MM.1S (cell line): ENCODE data around the gene BMPR1A.

Experiments used
- DNase-seq: peaks from one replicate; pipeline ENCODE4 v3.0.0-alpha.2; 2015
- H2AFZ ChIP-seq: fragments of 300-600 bp; sonication (generic); 2 replicates; pipeline ENCODE4 v1.6.0; 2016; ENCODE audit warnings: antibody characterized with exemption, low read length
- H3F3A ChIP-seq: fragments of 300-600 bp; sonication (generic); 2 replicates; pipeline ENCODE4 v1.6.1; 2016; ENCODE audit warnings: mild to moderate bottlenecking, antibody characterized with exemption, low read length, moderate library complexity, mixed read lengths; ENCODE audit not compliant: insufficient read depth
- H3K27ac ChIP-seq: fragments of 300-600 bp; sonication (generic); 2 replicates; pipeline ENCODE4 v1.5.1; 2016; ENCODE audit warnings: mild to moderate bottlenecking, low read length
- H3K27me3 ChIP-seq: fragments of 300-600 bp; sonication (generic); replicated peaks from 2 replicates; pipeline ENCODE4 v1.6.0; 2016; ENCODE audit warnings: low read length; ENCODE audit not compliant: insufficient read depth
- H3K36me3 ChIP-seq: fragments of 300-600 bp; sonication (generic); replicated peaks from 2 replicates; pipeline ENCODE4 v1.6.1; 2016; ENCODE audit warnings: mild to moderate bottlenecking, low read length, mixed read lengths; ENCODE audit not compliant: insufficient read depth
- H3K4me1 ChIP-seq: fragments of 300-600 bp; sonication (generic); 2 replicates; pipeline ENCODE4 v1.6.1; 2016; ENCODE audit warnings: low read length, mixed read lengths
- H3K4me2 ChIP-seq: fragments of 300-600 bp; sonication (generic); 2 replicates; pipeline ENCODE4 v1.6.0; 2016; ENCODE audit warnings: low read depth, low read length
- H3K4me3 ChIP-seq: fragments of 300-600 bp; sonication (generic); 2 replicates; pipeline ENCODE4 v1.5.1; 2016; ENCODE audit warnings: low read length, mixed read lengths
- H3K79me2 ChIP-seq: fragments of 300-600 bp; sonication (generic); 2 replicates; pipeline ENCODE4 v1.6.1; 2016; ENCODE audit warnings: mixed run types, low read length, mixed read lengths
- H3K9ac ChIP-seq: fragments of 300-600 bp; sonication (generic); 2 replicates; pipeline ENCODE4 v1.6.1; 2016; ENCODE audit warnings: low read length, mixed read lengths
- H3K9me2 ChIP-seq: fragments of 300-600 bp; sonication (generic); replicated peaks from 2 replicates; pipeline ENCODE4 v1.6.1; 2016; ENCODE audit warnings: mild to moderate bottlenecking, low read length, mixed read lengths; ENCODE audit not compliant: insufficient read depth
- H3K9me3 ChIP-seq: fragments of 300-600 bp; sonication (generic); replicated peaks from 2 replicates; pipeline ENCODE4 v1.6.1; 2016; ENCODE audit warnings: mild to moderate bottlenecking, low read length, mixed read lengths; ENCODE audit not compliant: insufficient read depth
- H4K20me1 ChIP-seq: fragments of 300-600 bp; sonication (generic); 2 replicates; pipeline ENCODE4 v1.6.1; 2016; ENCODE audit warnings: mild to moderate bottlenecking, low read length, moderate library complexity, mixed read lengths; ENCODE audit not compliant: insufficient read depth
- EZH2 ChIP-seq: fragments of 300-600 bp; sonication (generic); optimal IDR thresholded peaks from 2 replicates; pipeline ENCODE3; 2017; ENCODE audit warnings: low read depth, mild to moderate bottlenecking, antibody characterized with exemption, low read length, mixed read lengths
- EZH2phosphoT487 ChIP-seq: fragments of 300-600 bp; sonication (generic); IDR thresholded peaks from 2 replicates; pipeline ENCODE4 v1.6.1; 2018; ENCODE audit warnings: antibody characterized with exemption, low read length
- TF ChIP-seq, protein P1 (sequence below): fragments of 300-600 bp; sonication (generic); IDR thresholded peaks from 2 replicates; pipeline ENCODE4 v1.5.1; 2016; ENCODE audit warnings: antibody characterized with exemption, low read length, mixed read lengths

The BMPR1A gene

DNA sequence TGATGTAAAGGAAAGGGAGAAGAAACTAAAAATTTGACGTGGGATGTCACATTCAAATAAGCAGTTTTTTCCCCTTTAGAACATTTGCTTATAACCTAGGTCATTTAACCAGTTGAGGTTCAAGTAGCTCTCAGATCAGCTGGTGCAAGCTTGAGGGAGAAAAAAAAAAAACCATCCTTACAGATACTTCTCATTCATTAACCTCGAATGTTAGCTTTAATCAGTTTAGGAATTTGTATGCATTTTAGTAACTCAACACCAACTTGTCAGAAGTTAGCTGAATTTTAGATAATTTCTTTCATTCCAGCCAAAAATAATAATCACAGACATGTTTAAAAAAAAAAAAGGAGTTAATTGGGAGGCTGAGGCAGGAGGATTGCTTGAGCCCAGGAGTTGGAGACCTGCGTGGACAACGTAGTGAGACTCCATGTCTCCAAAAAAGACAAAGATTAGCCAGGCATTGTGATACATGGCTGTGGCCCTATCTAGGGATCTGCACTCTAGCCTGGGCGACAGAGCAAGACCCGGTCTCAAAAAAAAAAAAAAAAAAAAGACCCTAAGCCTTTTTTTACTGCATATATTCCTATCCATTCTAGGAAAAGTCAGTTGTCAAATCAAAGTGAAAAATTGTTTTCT, 46.2 kb downstream of the BMPR1A start:
- Histone ChIP-seq H3F3A (no peaks in the 10 kb centered on the region), H4K20me1 (no peaks in the 10 kb centered on the region), H3K4me1 (peaks cover 10% of the 10 kb centered on the region), H3K27me3 (0 out of 2 replicates have a peak, but pooled peaks cover 5% of the 10 kb centered on the region), H3K79me2 (no peaks in the 10 kb centered on the region), H2AFZ (no peak overlapping the region), H3K9me2 (no peaks in the 10 kb centered on the region), H3K9ac (no peak overlapping the region), H3K9me3 (no peaks in the 10 kb centered on the region), H3K4me3 (no peak overlapping the region), H3K4me2 (no peak overlapping the region), H3K27ac (no peak overlapping the region), H3K36me3 (no peaks in the 10 kb centered on the region)
- TF ChIP-seq, protein P1, sequence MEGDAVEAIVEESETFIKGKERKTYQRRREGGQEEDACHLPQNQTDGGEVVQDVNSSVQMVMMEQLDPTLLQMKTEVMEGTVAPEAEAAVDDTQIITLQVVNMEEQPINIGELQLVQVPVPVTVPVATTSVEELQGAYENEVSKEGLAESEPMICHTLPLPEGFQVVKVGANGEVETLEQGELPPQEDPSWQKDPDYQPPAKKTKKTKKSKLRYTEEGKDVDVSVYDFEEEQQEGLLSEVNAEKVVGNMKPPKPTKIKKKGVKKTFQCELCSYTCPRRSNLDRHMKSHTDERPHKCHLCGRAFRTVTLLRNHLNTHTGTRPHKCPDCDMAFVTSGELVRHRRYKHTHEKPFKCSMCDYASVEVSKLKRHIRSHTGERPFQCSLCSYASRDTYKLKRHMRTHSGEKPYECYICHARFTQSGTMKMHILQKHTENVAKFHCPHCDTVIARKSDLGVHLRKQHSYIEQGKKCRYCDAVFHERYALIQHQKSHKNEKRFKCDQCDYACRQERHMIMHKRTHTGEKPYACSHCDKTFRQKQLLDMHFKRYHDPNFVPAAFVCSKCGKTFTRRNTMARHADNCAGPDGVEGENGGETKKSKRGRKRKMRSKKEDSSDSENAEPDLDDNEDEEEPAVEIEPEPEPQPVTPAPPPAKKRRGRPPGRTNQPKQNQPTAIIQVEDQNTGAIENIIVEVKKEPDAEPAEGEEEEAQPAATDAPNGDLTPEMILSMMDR: no peak
- no peak for TF ChIP-seq EZH2
- TF ChIP-seq EZH2phosphoT487: no peak
- no peak for DNase-seq

DNA sequence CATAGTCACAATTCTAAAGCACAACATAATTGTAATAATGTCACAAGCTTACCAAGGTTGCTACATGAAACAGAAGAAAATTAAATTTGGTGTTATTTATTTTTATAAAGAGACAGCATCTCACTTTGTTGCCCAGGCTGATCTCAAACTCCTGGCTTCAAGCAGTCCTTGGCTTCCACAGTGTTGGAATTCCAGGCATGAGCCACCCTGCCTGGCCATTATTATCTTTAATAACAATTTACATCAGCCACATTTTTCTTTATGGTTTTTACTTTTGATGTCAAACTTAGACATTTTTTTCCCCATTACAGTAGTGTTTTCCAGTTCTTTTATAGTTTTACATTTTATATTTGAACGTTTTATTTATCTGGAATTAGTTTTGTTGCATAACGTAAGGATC, 46.7 kb downstream of the BMPR1A start:
- H3K4me1 ChIP-seq: peaks cover 10% of the 10 kb centered on the region
- TF ChIP-seq EZH2phosphoT487 (no peak), EZH2 (no peak)
- TF ChIP-seq, protein P1: no peak
- H3K27me3 ChIP-seq: 0 out of 2 replicates have a peak, but pooled peaks cover 5% of the 10 kb centered on the region
- H3K4me2 ChIP-seq: no peak overlapping the region
- no peak overlapping the region for H3K4me3 ChIP-seq
- no peaks in the 10 kb centered on the region for H3K36me3 ChIP-seq
- no peak overlapping the region for H3K9ac ChIP-seq
- no peak for DNase-seq
- H2AFZ ChIP-seq: no peak overlapping the region
- no peaks in the 10 kb centered on the region for H3F3A ChIP-seq
- H3K79me2 ChIP-seq: no peaks in the 10 kb centered on the region
- H4K20me1 ChIP-seq: no peaks in the 10 kb centered on the region
- no peaks in the 10 kb centered on the region for H3K9me3 ChIP-seq
- H3K9me2 ChIP-seq: no peaks in the 10 kb centered on the region
- H3K27ac ChIP-seq: no peak overlapping the region

DNA sequence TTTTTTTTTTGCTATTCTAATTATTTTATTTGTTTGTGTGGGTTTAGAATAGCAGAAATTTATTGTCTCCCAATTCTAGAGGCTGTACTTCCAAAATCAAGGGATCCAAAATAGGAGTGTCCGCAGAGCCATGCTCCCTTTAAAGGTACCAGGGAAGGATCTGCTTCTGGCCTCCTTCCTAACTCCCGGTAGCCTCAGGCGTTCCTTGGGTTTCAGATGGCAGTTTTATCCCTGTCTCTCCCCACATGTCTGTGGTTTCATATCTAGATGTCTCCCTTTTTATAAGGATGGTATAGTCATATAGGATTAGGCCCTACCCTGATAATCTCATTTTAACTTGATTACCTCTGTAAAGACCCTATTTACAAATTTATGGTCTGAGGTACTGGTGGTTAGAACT, 48.4 kb downstream of the BMPR1A start:
- H4K20me1 ChIP-seq: no peaks in the 10 kb centered on the region
- H3K79me2 ChIP-seq: no peaks in the 10 kb centered on the region
- H3K36me3 ChIP-seq: no peaks in the 10 kb centered on the region
- no peak overlapping the region for H3K4me3 ChIP-seq
- 0 out of 2 replicates have a peak, but pooled peaks cover under 1% of the 10 kb centered on the region for H3K27me3 ChIP-seq
- no peaks in the 10 kb centered on the region for H3K9me2 ChIP-seq
- TF ChIP-seq EZH2 (no peak), EZH2phosphoT487 (no peak)
- H3K27ac ChIP-seq: no peak overlapping the region
- H3F3A ChIP-seq: no peaks in the 10 kb centered on the region
- H3K9me3 ChIP-seq: no peaks in the 10 kb centered on the region
- no peak overlapping the region for H3K4me2 ChIP-seq
- DNase-seq: no peak
- no peak overlapping the region for H3K9ac ChIP-seq
- no peaks in the 10 kb centered on the region for H3K4me1 ChIP-seq
- no peak overlapping the region for H2AFZ ChIP-seq

DNA sequence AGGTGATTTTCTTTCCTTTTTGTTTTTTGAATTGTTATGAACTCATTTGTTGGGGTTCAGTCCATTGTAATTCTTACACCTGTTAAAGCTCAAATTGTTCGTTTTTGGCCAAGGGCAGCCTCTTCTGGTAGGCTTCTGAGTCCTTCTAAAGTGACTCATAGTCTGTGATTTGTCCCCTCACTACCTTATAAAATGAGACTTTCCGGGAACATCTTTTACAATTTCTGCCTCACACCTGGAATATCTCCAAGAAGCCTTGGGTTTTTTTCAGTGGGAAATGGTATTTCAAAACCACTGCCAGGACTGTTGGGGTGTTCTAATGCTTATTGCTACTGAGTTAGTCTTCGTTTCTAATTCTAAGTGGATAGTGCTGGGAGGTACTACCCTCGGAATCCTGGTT, 56.7 kb downstream of the BMPR1A start:
- Histone ChIP-seq H3K36me3 (no peaks in the 10 kb centered on the region), H3K4me1 (no peaks in the 10 kb centered on the region), H3K27me3 (no peaks in the 10 kb centered on the region), H2AFZ (no peak overlapping the region), H3K4me2 (no peak overlapping the region), H3F3A (no peaks in the 10 kb centered on the region), H3K4me3 (no peak overlapping the region), H3K9me2 (no peaks in the 10 kb centered on the region), H3K9me3 (no peaks in the 10 kb centered on the region), H3K79me2 (no peaks in the 10 kb centered on the region; the same call in 1 of the 2 replicates), H3K9ac (no peak overlapping the region), H4K20me1 (no peaks in the 10 kb centered on the region), H3K27ac (no peak overlapping the region)
- no peak for DNase-seq
- TF ChIP-seq, protein P1: no peak
- no peak for TF ChIP-seq EZH2phosphoT487
- no peak for TF ChIP-seq EZH2
